Lung (tissue), 12 donors: ENCODE measurements around the gene CCDC92. TPM values are rescaled to one million over a fixed set of nuclear protein-coding genes. Genes with fewer than 3 reads are reported as not detected.

Experiments used
- ATAC-seq: fragments of 200-7000 bp; cut with Tn5 transposase; one replicate; pipeline ENCODE4 v1.9.1; 2020; ENCODE audit warnings: moderate number of reproducible peaks; ENCODE audit not compliant: insufficient read depth, low FRiP score
- DNase-seq, 3 donors: peaks; one replicate each; pipeline ENCODE4 v3.0.0-alpha.2; 2013 to 2017
- H3K27ac ChIP-seq, 2 donors: one replicate each; pipeline ENCODE4 v1.5.1; 2013; ENCODE audit warnings: mild to moderate bottlenecking in 2 of 2, moderate library complexity in 2 of 2, control low read depth in 1 of 2, inconsistent platforms in 1 of 2, low read depth in 1 of 2, low read length in 1 of 2
- H3K27me3 ChIP-seq, 3 donors: one replicate each; pipeline ENCODE4 v1.5.1; 2013; ENCODE audit warnings: low read length in 2 of 3; ENCODE audit not compliant: control insufficient read depth in 3 of 3, insufficient read depth in 3 of 3
- H3K36me3 ChIP-seq, 4 donors: one replicate each; pipeline ENCODE4 v1.5.1; 2013; ENCODE audit warnings: low read length in 4 of 4, mild to moderate bottlenecking in 1 of 4, moderate library complexity in 1 of 4; ENCODE audit not compliant: control insufficient read depth in 4 of 4, insufficient read depth in 4 of 4
- H3K4me1 ChIP-seq, 5 donors: one replicate each; pipeline ENCODE4 v1.5.1; 2013; ENCODE audit warnings: low read length in 5 of 5, mild to moderate bottlenecking in 2 of 5, moderate library complexity in 1 of 5; ENCODE audit not compliant: control insufficient read depth in 5 of 5, insufficient read depth in 5 of 5
- H3K4me3 ChIP-seq: one replicate; pipeline ENCODE4 v1.5.1; 2013; ENCODE audit warnings: mild to moderate bottlenecking, control low read depth, moderate library complexity
- H3K9ac ChIP-seq, 2 donors: one replicate each; pipeline ENCODE4 v1.5.1; 2013; ENCODE audit warnings: low read length in 2 of 2, control low read depth in 1 of 2; ENCODE audit not compliant: insufficient read depth in 1 of 2
- H3K9me3 ChIP-seq, 4 donors: one replicate each; pipeline ENCODE4 v1.5.1; 2013; ENCODE audit warnings: low read length in 3 of 4, mild to moderate bottlenecking in 1 of 4, moderate library complexity in 1 of 4; ENCODE audit not compliant: control insufficient read depth in 4 of 4, insufficient read depth in 3 of 4
- WGBS, 2 donors: extraction: QIAGEN DNeasy Blood & Tissue Kit; methylation state at CpG; one replicate each; pipeline ENCODE4 v1.1.7; 2013; 5-methylcytosine and 5-hydroxymethylcytosine counted together
- polyA plus RNA-seq, 2 donors: library from polyadenylated mRNA; stranded (reverse); fragments of 200-250 nt; gene quantifications; one replicate each; pipeline ENCODE4 v1.2.1, GENCODE V29; 2013
- total RNA-seq, 2 donors: library from RNA; depleted of rRNA in 1 of 2; stranded (reverse); fragments of >200 nt in 1 of 2; gene quantifications; one replicate each; pipeline ENCODE4 v1.2.1, GENCODE V29; 2014 to 2021
- TF ChIP-seq, protein P1 (sequence below): IDR thresholded peaks from 2 replicates; pipeline ENCODE4 v1.5.1; 2012; ENCODE audit warnings: mild to moderate bottlenecking; ENCODE audit errors: control extremely low read depth, extremely low read depth
- donor health status: control.
- donor health status: control.
- donor health status: Bipolar disorder and iron deficiency.
- donor health status: healthy.
- donor health status: DM: yes; HTN: yes; CAD: no.

CCDC92 gene
- total and polyA plus RNA-seq, 4 donors = 17.7 to 55.5 (median 34.8) TPM

- peaks cover 0 to 9% (median 1%) of the 10 kb centered on the region in 4 donors for H3K36me3 ChIP-seq
- peaks cover 2 to 17% (median 6%) of the 10 kb centered on the region in 5 donors for H3K4me1 ChIP-seq
- TF ChIP-seq, protein P1, sequence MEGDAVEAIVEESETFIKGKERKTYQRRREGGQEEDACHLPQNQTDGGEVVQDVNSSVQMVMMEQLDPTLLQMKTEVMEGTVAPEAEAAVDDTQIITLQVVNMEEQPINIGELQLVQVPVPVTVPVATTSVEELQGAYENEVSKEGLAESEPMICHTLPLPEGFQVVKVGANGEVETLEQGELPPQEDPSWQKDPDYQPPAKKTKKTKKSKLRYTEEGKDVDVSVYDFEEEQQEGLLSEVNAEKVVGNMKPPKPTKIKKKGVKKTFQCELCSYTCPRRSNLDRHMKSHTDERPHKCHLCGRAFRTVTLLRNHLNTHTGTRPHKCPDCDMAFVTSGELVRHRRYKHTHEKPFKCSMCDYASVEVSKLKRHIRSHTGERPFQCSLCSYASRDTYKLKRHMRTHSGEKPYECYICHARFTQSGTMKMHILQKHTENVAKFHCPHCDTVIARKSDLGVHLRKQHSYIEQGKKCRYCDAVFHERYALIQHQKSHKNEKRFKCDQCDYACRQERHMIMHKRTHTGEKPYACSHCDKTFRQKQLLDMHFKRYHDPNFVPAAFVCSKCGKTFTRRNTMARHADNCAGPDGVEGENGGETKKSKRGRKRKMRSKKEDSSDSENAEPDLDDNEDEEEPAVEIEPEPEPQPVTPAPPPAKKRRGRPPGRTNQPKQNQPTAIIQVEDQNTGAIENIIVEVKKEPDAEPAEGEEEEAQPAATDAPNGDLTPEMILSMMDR = no peak
- DNase-seq = no peak
- no peaks in the 10 kb centered on the region for H3K27me3 ChIP-seq
- H3K27ac ChIP-seq = peak overlapping the region; percentile 83 to 97
- no peak for ATAC-seq
- H3K9ac ChIP-seq = peak overlapping the region; percentile 32 to 80
- no peaks in the 10 kb centered on the region for H3K9me3 ChIP-seq
- H3K4me3 ChIP-seq = peak overlapping the region; percentile 54
- WGBS, 2 donors = 32 to 37% methylated on average over 10 of the region's 10 CpGs
Observed at GRCh38 chr12:123971449-123971769, 1.2 kb downstream of the CCDC92 start.

GRCh38 chr12:123967121-123967586, 5.5 kb downstream of the CCDC92 start:
- no peak for DNase-seq
- ATAC-seq = no peak
- Histone ChIP-seq H3K27me3 (no peaks in the 10 kb centered on the region), H3K9me3 (no peaks in the 10 kb centered on the region), H3K9ac (no peak overlapping the region), H3K36me3 (peaks cover 0 to 3% (median 1%) of the 10 kb centered on the region in 4 donors), H3K4me1 (peaks cover 0 to 8% (median 6%) of the 10 kb centered on the region in 5 donors), H3K27ac (peak overlapping the region in 1 of 2 donors; percentile 48), H3K4me3 (no peak overlapping the region)
- WGBS, 2 donors = 90 to 92% methylated on average over 8 of the region's 8 CpGs
- TF ChIP-seq, protein P1 = no peak

GRCh38 chr12:123966596-123966995, 6.0 kb downstream of the CCDC92 start:
- Histone ChIP-seq H3K4me1 (peaks cover 0 to 12% (median 7%) of the 10 kb centered on the region in 5 donors), H3K27ac (peak overlapping the region in 1 of 2 donors; percentile 48), H3K4me3 (no peak overlapping the region), H3K36me3 (peaks cover 0 to 3% (median 1%) of the 10 kb centered on the region in 4 donors), H3K27me3 (no peaks in the 10 kb centered on the region), H3K9me3 (no peaks in the 10 kb centered on the region), H3K9ac (no peak overlapping the region)
- TF ChIP-seq, protein P1 = no peak
- 72 to 88% methylated on average over 3 of the region's 3 CpGs for WGBS, 2 donors
- ATAC-seq (no peak), DNase-seq (no peak)

DNA sequence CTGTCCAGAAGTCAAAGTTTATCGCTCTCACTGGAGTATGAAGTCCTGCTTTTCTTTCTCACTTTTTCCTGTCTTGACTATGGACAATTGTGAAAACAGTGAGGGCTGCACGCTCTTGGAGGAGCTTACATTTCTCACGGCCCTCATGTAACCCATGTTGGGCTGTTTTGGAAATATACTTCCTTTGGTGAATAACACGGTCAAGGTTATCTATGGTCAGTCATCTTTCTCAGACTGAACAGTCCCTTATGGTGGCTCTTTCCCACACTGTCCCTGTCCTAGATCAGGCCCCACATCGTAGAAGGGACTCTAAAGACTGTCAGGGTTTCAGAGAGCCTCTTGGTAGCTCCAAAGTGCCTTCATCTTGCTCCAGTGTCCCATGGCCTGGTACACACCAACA, 7.2 kb downstream of the CCDC92 start:
- 69 to 70% methylated on average over 5 of the region's 5 CpGs for WGBS, 2 donors

More for the DNA sequence above, 7.2 kb downstream of the CCDC92 start:
- H3K9ac ChIP-seq = no peak overlapping the region
- no peaks in the 10 kb centered on the region for H3K27me3 ChIP-seq
- TF ChIP-seq, protein P1 = no peak
- no peak overlapping the region for H3K27ac ChIP-seq
- peaks cover 0 to 16% (median 7%) of the 10 kb centered on the region in 5 donors for H3K4me1 ChIP-seq
- H3K9me3 ChIP-seq = no peaks in the 10 kb centered on the region
- H3K4me3 ChIP-seq = no peak overlapping the region
- ATAC-seq (no peak), DNase-seq (no peak)
- H3K36me3 ChIP-seq = peaks cover 0 to 3% (median 1%) of the 10 kb centered on the region in 4 donors
